UCSD-AML1 (cell line): ENCODE results near the gene EFS.
"Not testable (repeated sequence)": the region's sequence is repeated elsewhere in the genome, so short reads cannot be mapped to it uniquely, and the experiment has no call there.

Experiments used
- DNase-seq: peaks from one replicate; lab custom pipeline; 2025; ENCODE audit not compliant: unreplicated experiment; lab: John Stamatoyannopoulos, UW

Gene EFS

DNA sequence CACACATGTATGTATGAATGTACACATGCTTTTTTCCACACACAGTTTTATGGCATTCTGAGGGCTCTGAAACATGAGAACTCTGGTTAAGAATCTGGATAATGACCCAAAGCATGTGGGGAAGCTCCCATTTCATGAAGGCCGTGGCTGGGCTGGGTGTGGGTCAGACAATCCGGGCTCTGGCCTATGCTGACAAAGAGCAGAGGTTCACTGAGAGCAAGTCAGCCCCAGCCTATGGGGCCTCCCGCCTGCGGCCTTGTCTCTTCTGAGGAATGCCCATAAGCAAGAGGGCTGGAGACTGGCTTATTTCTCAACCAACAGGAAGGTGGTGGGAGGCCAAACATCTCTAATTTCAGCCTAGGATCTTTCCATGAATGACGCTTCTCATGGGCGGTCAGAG lies 34.6 kb upstream of the EFS start:
- DNase-seq: no peak

DNA sequence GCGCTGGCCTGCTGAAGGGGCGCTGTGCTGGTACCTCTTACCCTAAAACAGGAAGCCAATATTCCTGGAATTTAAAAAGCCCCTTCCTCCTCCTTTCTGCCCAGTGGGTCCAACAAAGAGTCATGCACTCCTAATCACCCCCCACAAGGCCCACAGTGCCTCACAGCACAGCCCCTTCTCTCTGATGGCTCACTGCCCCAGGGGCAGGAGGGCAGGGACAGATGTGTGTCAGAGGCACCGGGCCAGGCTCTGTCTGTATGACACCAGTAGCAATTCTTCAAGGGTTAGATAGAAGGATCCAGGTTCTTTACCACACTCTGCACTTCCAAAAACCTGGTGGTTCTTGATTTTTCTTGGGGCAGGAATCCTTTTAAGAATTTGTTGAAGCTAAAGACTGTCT lies 34.2 kb upstream of the EFS start:
- no peak for DNase-seq

DNA sequence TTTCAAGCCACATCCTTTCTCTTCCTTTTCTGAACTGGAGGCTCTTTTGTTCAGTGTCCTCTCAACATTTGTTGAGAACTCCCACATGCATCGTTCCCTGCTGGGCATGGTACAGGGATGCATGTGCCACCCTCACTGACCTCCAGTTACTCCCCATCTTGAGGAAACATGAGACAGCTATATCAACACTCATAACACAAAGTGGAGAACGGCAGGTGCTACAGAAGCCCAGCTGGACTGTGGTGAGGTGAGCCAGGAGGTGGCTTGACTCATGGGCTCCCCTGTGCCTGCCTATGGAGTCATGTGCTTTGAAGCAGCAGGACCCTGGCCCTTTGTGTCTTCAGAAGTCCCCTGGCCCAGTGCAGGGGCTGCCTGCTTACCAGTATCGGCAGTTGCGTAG lies 33.4 kb upstream of the EFS start:
- DNase-seq: no peak

DNA sequence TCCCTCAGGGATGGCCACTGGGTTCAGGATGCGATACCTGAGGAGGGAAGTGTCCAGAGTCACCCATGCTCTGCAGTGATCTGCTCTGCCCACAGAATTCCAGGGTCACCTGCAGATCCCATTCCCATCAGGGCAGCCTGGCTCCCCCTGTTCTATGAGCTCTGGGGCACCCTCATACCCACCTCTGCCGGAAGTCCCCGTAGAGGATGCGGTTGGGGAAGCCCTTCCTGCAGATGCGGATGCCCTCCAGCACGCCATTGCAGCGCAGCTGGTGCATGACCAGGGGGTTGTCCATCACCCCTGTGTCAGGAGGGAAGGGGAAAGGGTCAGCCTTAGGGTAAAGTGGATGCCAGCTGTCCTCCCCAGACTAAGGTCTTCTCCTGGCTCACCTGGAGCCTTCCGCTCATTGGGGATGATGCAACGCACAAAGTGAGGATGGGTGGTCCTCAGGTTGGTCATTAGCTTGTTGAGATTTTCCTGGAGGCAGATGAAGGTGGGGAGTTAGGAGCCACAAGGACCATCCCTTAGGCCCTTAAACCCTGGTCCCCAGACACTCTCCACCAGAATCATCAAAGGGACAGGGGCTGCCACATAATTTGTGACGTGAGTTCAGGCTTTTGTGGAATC lies 31.9 kb upstream of the EFS start:
- no peak for DNase-seq

DNA sequence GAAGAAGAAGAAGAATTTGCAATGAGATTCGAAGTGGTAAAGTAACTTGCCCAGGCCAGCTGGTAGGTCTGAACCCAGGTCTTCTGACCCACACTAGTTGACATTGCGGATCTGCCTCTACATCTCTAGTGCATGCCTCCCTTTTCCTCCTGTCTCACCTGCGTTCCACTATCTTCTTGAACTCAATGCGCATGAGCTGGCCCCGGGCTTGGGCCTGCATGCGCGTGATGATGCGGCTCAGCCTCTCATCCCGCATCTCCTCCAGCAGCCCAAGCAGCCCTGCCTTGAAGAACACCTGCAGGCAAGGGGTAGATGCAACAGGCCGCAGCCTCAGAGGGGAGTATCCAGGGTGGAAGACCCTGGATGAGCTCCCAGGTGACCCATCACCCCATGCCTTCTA lies 31.2 kb upstream of the EFS start:
- no peak for DNase-seq

DNA sequence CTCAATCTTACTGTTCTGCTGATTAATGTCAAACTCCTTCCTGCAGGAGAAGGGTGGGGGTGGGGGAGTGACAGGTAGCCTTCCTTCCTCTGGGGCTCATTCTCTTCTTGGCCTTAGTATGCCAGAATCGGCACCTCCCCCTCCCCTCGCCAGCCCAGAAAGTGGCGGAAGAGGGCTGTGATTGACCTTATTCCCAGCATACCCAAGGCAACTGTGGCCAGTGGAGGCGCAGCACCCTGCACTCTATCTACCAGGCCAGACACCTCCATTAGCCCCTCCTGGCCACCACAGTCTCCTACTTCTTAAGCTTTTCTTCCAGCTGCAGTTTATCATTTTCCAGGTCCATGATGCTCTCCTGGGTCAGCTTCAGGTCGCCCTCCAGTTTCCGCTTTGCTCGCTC lies 27.6 kb upstream of the EFS start:
- DNase-seq: no peak

DNA sequence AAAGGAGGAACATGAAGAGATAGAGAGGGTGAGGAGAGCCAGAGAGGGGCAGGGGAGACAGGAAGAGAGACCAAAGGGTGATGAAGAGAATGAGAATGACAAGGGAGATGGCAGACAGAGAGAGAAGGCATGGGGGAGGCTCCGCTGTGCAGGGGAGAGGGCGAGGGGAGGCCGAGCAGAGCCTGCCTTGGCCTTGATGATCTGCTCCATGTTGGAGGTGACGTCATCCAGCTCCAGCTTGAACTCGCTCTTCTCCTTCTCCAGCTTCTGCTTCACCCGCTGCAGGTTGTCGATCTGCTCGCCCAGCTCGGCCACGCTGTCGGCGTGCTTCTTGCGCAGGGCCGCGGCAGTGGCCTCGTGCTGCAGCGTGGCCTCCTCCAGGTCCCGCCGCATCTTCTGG lies 24.9 kb upstream of the EFS start:
- DNase-seq: not testable (repeated sequence)

DNA sequence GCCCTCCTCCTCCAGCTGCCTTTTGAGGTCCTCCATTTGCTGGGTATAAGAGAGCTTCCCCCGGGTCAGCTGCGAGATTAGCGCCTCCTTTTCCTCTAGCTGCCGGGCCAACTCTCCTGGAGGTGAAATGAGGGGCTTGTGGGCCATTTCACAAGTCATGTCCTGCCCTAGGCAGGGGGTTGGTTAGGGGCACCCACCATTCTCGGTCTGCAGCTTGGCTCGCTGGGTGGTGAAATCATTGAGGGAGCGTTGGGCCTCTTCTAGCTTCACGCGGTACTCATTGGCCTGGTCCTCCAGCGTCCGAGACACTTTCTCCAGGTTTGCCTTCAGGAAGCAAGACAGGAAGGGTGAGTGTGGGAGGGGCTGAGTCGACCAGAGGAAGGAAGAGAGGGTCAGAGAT lies 24.4 kb upstream of the EFS start:
- peak; percentile 40 for DNase-seq

DNA sequence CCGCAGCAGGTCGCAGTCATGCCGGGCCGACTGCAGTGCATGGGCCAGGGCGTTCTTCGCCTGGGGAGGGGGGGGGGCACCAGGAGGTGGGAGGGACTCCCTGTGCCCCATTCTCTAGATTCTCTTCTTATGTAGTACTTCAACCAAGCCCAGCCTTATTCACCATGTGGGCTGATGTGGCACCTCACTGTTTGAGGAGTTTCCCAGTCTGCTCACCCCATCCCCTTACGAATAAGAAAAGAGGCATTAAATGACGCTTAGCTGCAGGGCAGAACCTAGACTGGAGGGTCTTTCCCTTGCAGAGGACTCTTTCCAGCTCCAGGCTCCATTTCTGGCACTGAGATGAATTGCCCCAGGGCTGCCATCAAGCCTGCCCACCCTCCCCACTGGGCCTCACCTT lies 24.0 kb upstream of the EFS start:
- DNase-seq: no peak

DNA sequence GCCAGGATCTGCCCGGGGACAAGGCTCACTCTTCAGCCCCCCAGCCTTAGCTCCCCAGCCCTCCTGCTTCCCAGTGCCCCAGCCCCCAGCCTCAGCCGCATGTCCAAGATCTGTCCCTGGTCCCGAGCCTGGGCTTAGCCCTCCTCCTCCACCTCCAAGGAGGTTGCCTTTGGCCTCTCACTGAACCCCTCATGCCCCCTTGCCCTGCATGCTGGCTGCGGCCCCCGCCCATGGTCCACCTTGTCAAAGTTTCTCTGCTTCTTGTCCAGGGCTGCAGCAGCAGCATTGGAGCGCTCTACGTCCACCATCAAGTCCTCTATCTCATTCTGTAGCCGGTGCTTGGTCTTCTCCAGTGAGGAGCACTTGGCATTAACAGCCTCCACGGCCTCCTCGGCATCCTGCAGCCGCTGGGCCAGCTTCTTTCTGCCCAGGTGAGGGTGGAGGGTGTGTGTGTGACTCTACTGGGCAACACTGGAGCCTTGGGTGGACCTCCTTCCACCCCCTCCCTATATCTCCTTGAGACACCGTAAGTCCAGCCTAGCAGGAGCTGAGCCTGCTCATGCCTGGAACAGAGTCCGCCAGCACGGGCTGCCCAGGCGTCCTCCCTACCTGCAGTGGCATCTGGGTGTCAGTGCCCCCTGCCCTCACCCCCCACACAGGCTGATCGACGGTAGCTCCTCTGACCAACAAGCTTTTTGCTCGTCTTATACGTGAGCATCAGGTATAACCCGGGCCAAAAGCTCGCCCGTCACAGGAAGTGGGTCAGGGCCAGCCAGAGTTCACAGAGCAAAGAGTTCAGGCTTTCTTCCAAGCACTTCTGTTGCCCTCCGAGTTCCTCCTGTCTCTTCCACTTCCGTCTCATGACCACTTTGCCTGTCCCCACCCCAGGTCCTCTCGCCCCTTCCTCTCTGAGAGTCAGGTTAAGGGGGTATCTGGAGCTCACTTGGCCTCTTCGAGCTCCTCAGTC lies 23.2 kb upstream of the EFS start:
- no peak for DNase-seq

DNA sequence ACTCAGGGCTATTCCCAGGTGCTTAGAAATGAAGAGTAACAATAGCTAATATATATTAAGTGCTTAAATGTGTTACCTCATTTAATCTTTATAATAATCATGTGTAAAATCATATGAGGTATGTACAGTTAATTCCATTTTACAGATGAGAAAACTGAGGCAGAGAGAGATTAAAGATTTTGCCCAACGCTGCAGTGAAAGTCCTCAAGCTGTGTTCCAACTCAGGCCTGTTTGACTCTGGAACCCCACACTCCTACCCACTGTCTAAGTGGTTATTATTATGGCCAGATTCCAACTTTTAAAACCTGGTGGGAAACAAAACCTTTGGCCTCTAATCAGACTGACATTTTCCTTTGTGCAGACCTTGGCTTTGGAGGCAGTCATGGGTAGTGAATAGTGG lies 22.0 kb upstream of the EFS start:
- no peak for DNase-seq

DNA sequence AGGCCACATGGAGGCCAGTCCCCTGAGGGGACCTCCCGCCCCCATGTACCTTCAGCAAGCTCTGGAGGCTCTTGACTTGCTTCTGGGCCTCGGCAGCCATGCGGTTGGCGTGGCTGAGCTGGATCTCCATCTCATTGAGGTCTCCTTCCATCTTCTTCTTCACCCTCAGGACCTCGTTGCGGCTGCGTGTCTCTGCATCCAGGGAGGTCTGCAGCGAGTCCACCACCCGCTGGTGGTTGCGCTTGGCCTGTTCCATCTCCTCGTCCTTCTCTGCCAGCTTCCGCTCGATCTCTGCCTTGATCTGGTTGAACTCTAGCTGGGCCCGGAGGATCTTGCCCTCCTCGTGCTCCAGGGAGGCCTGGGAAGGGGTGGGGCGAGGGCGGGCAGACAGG lies 21.3 kb upstream of the EFS start:
- not testable (repeated sequence) for DNase-seq

DNA sequence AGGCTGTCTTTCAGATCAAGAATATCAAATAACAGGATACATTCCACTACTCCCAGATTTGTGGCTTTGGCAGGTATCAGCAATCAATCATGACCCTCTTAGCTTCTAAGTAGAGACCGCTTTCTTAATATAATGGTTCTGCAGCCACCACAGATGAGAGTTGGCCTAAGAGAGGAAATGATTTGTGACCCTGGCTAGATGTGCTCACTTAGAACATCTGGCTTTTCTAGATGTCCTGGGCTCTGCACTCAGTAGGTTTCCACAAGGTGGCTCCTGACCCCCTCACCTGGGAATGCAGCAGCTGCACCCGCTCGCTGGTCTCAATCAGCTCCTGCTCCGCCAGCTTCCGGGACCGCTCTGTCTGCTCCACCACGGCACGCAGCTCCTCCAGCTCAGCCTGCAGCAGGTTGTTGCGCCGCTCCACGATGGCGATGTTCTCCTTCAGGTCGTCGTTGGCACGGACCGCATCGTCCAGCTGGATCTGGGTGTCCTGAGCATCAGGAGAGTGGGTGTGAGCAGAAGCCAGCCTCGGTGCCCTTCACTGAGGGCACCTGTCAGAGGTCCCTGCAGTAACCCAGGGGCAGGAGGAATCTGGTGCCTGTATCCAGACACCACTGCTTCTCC lies 20.8 kb upstream of the EFS start:
- DNase-seq: no peak

DNA sequence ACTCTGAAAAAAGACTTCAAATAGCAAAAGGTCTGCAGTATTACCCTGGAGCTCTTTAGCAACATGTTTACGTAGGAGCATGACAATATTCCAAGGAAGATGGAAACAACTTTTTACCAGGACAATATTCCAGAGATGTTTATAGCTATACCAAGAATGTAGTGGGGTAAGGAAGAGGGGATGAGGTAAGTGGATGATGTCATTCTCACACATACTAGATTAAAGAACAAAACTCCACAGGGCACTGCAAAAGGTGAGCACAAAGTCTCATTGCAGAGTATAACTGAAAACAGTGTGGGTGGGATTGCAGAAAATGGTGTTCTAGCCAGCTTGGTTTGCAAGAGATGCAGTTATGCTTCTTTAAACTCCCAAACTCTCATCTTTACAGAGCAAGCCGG lies 20.3 kb upstream of the EFS start:
- no peak for DNase-seq

DNA sequence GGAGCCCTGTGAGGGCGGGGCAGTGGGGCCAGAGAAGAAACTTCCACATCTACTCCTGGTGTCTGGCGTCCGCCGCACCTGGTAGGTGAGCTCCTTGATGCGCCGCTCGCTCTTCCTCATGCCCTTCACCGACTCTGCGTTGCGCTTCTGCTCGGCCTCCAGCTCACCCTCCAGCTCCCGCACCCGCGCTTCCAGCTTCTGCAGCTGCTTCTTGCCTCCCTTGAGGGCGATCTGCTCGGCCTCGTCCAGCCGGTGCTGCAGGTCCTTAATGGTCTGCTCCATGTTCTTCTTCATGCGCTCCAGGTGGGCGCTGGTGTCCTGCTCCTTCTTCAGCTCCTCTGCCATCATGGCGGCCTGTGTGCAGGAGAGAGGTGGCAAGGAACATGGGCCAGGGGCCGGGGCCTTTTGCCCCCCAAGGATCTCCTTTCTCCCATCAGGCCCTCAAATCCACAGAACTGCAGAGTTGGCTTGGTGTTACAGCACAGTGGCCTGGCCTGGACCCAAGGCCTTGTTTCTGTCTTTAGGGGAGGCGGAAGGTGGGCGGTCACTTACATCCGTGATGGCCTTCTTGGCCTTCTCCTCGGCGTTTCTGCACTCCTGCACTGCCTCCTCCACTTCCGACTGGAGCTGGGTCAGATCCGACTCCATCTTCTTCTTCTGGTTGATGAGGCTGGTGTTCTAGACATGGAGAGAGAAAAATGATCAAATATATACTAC lies 19.6 kb upstream of the EFS start:
- no peak for DNase-seq

DNA sequence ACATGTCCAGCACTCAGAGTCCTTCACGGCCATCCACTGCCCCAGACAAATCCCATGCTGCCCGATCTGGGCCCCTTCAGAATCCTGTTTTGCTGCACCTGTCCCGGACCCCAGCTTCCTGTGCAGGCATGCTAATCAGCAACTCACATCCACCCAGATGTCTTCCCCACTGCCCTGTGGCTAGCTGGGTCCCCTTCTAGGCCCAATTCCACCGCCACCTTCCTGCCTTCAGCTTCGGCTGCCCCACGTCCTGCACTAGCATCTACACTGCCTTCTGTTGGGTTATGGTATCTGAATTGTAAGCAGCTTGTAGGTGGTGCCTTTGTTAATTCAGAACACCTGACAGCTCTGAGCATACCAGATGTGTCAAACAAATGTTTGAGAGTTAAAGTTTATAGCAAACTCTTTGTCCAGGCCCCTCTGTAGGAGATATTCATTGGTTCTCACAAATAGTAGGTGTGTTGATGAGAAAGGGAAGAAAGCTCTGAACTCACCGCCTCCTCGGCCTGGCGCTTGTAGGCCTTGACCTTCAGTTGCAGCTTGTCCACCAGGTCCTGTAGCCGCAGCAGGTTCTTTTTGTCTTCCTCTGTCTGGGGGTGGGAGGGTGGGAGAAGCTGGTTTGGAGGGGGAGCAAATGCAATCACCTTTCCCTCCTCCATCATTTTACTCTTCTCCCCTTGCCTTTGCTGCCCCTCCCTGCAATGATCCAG lies 17.9 kb upstream of the EFS start:
- DNase-seq: no peak

DNA sequence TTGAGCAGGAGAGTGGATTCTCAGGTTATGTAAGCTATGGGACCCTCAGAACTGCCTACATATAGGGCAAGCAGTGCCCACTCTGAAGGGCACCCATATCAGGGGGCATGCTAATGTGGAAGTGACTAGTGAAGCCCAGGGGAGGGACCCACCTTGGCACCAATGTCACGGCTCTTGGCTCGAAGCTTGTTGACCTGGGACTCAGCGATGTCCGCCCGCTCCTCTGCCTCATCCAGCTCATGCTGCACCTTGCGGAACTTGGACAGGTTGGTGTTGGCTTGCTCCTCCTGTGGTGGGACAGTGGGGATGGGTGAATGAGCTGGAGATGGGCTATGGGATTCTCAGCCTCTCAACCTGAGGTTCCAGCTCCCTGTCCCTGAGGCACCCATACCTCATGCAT lies 17.3 kb upstream of the EFS start:
- no peak for DNase-seq

DNA sequence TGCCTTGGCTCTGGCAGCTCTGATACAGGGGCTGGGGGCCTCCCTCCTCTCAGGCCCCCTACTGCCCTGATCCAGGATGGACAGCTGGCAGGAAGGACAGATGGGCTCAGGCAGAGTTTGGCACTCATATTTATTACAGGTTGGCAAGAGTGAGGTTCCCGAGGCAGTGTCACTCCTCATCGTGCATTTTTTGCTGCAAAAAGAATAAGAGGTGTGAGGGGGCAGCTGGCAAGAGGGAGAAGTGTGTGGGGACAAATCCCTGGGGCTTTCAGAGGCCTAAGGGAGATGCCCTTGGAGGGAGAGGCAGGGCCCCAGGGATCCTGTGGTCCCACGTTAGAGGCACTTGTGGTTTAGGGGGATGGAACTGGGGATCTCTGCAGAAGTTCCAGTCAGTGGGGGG lies 16.9 kb upstream of the EFS start:
- DNase-seq: no peak

DNA sequence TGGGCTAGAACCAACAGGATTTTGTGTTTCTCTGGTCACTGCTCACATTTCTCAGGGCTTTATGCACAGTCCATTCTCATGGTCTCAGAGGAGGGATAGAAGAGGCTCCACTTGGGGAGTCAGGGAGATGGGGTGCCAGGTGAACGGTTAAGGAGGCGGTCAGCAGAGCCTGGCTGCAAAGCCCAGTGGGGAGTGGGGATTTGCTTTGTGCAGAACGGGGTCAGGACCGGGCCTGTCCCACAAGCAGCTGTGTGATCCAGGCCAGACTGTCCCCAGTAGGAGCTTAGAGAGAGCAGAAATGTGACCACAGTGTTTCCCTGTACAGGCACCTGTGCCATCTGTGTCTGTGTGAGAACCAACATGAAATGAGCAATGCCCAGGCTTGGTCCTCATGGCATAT lies 16.0 kb upstream of the EFS start:
- DNase-seq: no peak

DNA sequence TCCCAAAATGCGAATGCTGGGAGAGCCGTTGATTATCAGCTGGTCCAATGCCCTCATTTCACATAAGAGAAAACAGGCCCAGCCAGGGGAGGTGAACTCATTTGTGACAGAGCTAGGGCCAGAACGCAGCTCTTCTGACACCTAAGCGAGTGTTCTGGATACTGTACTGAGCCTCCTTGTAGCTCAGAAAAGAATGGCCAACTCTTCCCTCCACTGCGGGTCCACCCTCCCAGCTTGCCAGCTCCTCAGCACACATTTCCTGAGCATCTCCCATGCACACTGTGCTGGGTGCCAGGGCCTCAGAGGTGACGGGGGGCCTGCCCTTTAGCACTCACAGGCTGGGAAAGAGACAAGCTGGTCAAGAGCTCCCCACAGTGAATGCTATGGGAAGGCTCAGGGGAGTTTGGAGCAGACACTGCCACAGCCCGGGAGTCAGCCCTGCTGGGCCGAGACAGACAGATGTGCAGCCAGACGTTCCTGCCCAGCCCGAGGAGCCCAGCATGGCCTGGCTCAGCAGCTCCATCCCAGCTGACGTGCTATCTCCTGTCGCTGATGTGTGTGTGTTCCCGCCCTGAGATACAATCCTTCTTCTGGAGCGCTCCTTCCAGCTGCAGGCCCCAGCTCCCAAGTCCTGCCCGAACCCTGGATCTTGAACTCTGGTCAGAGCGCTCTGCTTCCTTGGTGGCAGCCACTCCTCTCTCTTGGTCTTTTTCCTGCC lies 15.4 kb upstream of the EFS start:
- DNase-seq: no peak
